ENCODE results near the gene TTN.
"Not testable (repeated sequence)": the region's sequence is repeated elsewhere in the genome, so short reads cannot be mapped to it uniquely, and the experiment has no call there.

Gene TTN

DNA sequence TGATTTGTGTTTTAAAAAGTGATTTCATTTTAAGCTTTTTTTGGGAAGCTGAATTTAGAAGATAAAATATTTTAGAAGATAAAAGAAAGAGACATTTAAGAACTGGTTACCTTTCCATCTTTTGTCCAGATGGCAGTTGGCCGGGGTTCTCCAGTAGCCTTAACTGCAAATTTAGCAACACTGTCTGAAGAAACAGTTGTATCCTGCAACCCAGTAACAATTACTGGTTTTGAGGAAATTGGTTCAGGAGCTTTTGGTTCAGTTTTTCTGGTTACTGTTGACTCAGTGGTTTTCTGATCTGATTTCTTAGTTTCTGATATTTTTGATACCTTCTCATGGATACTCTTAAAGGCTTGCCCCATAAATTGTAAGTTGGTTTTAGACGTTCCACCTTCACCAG, 277.1 kb downstream of the TTN start:
- DNase-seq (ENCODE audit: low read depth) = no peak

DNA sequence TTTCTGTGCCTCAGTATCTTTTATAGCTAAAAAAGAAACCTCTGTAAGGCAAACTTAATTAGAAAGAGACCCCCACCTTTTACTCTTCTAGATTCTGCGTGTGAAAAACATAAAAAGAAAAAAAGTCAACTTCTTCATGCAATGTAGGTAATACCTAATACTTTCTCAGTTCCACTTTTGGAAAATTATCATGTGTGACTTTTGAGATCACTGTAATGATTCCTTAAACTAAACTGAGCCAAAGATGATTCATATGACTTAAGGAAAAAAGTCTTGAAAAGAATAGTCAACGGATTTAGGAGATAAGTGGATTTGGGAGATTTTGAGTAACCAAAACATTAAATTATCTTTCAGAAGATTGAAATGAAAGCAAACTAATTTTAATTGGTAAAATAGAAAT, 278.0 kb downstream of the TTN start:
- no peak for DNase-seq (ENCODE audit: low read depth)

DNA sequence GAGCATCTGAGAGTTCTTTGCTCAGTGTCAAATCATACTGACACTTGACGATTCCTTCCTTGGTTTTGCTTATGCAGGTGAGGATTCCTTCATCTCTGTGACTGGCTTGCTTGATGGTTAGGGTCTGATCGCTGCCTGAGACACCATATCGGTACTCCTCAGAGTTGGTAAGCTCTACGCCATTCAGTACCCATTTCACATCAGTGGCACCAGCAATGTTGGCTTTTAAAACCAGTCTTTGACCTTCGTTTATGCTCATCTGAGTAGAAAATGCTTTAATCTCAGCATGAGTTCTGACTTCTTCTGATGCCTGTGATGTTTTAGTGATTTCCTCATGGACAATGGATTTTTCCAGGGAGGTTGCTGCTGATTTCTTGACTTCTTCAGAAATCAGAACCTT, 278.6 kb downstream of the TTN start:
- no peak for DNase-seq (ENCODE audit: low read depth)

DNA sequence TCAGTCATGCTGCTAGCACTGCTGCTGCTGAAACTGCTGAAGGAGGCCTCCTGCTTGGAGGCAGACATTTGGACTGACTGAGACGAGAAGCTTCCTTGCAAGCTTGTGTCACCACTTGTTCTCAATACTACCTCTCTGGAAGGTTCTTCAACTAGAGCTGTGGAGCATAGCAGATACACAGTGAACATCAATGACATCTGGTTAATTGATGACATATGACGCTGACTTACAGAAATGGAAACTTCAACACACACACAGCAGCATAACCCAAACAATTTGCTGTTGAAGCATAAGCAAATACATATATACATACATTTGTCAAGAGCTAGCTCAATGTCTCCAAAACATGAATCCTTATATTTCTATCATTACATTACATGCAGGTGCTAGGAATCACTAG, 279.6 kb downstream of the TTN start:
- no peak for DNase-seq (ENCODE audit: low read depth)

DNA sequence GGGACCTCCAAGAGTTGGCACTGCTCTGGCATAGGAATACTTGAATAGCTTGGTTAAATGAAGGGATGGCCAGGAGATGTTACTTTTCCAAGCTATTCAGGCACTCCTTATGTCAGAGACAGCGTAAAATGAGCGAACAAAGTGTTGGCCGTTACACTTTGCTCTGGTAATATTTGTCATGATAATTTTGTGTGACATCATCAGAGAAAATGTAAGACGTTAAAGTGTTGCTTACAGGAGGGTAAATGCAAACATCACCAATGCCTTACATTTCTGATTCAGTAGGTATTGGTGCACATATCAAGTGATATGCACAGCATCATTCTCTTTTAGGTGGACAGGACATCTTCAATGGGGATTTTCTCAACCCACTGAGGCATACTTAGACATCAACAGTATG, 281.0 kb downstream of the TTN start:
- no peak for DNase-seq (ENCODE audit: low read depth)

DNA sequence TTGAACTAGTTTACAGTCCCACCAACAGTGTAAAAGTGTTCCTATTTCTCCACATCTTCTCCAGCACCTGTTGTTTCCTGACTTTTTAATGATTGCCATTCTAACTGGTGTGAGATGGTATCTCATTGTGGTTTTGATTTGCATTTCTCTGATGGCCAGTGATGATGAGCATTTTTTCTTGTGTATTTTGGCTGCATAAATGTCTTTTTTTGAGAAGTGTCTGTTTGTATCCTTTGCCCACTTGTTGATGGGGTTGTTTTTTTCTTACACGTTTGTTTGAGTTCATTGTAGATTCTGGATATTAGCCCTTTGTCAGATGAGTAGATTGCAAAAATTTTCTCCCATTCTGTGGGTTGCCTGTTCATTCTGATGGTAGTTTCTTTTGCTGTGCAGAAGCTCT, 281.8 kb downstream of the TTN start:
- DNase-seq (ENCODE audit: low read depth) = not testable (repeated sequence)

DNA sequence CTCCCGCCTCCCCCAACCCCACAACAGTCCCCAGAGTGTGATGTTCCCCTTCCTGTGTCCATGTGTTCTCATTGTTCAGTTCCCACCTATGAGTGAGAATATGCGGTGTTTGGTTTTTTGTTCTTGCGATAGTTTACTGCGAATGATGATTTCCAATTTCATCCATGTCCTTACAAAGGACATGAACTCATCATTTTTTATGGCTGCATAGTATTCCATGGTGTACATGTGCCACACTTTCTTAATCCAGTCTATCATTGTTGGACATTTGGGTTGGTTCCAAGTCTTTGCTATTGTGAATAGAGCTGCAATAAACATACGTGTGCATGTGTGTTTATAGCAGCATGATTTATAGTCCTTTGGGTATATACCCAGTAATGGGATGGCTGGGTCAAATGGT, 282.2 kb downstream of the TTN start:
- not testable (repeated sequence) for DNase-seq (ENCODE audit: low read depth)

DNA sequence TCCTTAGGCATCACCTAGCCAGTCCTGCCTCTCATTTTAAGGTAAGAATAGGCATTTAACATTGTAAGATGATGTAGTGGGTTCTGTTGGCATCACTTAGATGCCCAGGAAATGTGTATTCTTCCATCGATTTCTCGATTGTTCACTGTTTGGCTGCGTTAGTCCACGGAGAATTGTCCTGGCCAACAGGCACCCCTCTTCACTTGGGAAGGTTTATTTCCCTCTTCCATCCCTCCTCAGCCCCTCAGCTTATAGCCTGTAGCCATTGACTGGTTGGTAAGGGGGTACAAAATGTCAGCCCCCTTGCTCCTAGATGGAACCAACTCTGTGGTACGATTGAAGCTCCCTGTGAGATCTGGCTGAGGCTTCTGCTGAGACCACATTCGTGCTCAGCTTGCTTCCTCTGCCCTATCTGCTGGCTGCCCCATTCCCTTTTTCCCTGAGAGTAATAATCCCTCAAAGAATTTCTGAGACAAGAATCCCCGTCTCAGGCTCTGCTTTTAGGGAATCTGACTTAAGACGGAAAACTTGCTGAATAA, 283.6 kb downstream of the TTN start:
- DNase-seq (ENCODE audit: low read depth) = no peak

DNA sequence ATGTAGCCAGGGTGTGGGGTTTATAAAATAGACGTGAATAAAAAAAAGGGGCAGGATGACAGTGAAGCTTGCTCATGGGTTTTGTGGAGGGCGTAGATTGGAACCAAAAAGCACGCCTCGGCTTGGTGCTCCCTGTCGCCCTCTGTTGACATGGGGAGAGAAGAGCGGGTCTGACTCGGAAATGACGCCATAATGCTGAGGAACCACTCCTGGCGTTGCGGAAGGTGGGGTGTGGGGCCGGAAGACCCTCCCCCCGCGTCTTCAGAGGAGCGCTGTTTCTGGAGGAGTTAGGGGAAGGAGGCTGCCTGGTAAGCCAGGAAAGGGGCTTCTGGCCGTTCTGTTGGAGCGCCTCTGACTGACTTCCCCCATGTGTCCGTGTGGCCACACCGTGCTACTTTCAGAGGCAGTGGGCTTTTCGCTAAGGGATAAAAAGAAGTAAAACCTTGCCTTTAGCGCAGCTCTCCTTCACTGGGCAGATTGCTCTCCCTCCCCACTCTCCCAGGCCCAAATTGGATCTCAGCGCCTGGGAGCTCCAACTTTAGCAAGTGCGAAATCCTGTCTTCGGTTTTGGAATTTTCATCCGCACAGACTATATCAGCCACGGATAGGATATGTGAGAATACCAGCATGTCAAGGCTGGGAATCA, 284.1 kb downstream of the TTN start:
- peak; percentile 53 for DNase-seq (ENCODE audit: low read depth)

DNA sequence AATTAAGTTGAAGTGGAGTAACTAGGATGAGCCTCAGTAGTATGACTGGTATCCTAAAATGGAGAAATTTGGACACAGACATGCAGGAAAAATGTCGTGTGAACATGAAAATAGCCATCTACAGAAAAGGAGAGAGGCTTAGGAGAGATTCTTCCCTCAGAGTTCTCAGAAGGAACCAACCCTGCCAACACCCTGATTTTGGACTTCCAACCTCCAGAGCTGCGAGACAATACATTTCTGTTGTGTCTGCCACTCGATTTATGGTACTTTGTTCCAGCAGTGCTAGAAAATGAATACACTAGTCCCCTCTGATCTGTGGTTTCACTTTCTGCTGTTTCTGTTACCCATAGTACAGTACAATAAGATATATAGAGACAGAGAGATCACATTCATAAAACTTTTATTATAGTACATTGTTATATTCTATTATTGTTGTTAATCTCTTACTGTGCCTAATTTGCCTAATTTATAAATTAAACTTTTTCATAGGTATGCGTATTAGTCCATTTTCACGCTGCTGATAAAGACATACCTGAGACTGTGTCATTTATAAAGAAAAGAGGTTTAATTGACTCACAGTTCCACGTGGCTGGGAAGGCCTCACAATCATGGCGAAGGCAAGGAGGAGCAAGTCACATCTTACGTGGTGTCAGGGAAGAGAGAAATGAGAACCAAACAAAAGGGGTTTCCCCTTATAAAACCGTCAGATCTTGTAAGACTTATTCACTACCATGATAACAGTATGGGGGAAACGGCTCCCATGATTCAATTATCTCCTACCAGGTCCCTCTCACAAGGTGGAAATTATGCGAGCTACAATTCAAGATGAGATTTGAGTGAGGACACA, 285.7 kb downstream of the TTN start:
- no peak for DNase-seq (ENCODE audit: low read depth)

DNA sequence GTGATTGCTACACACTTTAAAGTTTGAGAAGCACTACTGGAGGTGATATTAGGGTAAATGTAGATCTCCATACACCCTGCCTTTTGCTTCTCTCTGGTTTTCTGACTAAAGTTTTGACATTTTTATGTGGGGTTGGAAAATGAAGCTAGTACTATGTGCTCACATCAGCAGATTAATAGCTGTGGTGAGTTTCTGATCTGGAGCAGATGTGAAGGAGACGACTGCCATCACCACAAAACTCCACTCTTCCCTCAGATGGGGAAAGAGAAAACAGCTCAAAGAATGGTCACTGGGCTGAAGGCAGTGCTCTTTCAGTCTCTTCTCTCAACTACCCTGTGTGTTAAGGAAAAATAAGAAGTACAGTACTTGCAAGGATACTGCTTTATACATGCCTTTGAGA, 289.7 kb downstream of the TTN start:
- DNase-seq (ENCODE audit: low read depth) = no peak

DNA sequence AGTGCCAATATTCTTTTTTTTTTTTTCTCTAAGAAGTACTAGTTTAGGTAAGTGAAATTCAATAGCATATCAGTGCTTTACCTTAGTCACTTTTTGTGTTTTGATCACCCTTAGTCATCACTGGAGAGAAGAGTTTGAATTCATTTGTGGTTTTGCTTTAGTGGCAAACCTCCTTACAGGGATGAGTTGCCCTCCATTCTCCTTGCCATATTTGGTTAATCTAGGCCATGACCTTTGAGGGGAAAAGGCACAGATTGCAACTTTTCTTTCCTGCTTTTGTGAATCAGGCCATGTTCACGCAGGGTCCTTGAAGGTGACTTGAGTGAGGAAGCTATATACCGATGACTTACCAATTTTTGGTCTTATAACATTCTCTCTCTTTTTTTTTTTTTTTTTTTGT, 292.6 kb downstream of the TTN start:
- DNase-seq (ENCODE audit: low read depth) = no peak

DNA sequence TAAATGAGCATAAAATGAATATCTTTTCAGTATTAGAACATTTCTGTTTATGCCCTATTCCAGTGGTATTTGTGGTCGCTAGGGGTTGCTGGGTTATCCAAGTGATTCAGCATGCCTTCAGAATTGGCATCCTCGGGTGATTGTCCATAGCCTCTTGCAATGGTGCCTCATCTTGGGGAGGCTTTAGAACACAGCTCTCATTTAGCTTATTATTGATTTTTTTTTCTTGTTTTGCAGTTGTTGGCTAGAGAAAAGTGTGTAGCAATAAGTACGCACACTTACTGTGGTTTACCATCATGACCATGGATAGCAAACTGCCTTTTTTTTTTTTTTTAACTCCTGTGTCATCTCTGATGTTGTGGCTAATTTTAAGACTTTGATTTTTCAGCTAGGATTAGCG, 293.3 kb downstream of the TTN start:
- DNase-seq (ENCODE audit: low read depth) = no peak

DNA sequence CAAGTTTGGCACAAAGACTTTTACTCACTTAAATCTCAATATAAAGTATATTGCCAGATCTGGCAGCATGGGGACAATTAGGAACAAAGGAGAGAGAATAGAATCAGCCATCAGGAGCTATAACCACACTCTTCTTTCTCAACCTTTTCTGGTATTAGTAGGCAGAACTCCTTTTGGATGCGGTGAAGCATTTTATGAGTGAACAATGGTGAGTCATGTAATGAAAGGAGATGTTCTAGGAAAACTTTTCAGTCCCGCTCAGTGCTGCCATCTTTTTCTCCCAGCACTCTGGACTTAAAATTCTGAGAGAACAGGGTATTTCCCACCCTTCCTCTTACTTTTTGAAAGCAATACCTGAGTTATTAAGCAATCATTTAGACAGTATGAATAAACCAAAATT, 294.7 kb downstream of the TTN start:
- DNase-seq (ENCODE audit: low read depth) = no peak

DNA sequence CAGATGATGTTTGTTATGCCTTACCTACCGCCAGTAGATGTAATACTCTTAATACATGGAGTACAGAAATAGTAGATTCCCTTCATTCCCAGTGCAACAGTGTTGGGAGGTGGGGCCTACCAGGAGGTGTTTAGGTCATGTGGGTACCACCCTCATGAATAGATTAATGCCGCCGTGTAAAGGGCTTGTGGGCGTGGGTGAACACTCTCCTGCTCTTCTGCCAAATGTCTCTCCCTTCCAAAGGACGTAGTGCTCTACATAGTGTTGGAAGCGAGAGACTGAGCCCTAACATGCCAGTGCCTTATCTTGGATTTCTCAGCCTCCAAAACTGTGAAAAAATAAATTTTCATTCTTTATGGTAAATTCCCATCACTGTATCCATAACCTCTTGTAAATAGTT, 296.8 kb downstream of the TTN start:
- no peak for DNase-seq (ENCODE audit: low read depth)

DNA sequence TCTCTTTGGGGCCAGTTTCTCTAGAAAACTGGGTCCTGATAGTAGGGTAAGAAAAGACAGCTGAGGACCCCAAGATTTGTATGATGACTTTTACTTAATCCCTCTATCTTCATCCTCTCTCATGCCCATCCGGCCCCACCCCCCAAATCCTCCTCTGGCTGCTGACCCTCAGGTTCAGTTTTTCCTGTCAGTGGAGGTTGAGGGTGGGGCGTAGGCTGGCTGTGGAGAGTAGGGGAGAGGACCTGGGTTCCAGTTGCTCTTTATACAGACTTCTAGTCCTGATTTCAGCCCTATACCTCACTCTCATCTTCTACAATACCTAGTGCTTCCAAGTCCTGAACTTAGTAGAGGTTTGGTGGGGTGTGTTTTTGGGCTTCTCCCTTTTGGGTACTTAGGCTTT, 298.6 kb downstream of the TTN start:
- no peak for DNase-seq (ENCODE audit: low read depth)

DNA sequence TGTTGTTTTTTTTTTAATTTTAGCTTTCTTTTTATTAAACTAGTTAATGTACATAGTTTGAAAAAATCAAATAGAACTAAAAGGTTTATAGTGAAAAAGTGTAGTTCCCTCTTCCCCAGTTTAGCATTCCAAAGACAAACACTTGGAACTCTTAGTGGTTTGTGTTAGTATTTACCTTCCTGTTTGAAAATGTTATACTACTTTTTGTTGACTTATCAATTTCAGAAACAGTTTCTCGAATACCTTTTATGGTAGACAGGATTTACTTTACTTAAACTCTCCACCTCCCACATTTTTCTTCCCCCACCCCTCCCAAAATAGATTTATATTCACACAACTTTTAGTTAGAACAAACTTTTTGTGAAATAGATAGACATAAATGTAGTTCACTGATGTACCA, 300.3 kb downstream of the TTN start:
- no peak for DNase-seq (ENCODE audit: low read depth)

DNA sequence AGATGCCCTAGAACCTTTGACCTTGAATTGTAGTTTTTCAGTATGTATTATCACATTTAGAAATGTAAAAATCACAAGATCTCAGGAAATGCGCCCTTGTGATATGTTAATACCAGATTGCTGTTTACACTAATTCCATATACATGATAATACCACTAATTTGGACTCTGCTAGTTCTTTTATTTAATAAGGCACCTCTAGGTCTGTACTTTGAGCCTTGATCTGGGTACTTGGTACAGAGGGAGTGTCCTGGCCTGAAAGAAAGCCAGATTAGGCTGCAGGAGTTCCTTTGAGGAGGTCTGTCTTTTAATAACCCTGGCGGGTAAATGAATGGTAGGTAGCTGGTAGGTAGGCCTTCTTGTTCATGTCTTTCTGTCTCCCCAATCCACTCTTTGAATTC, 300.7 kb downstream of the TTN start:
- no peak for DNase-seq (ENCODE audit: low read depth)

DNA sequence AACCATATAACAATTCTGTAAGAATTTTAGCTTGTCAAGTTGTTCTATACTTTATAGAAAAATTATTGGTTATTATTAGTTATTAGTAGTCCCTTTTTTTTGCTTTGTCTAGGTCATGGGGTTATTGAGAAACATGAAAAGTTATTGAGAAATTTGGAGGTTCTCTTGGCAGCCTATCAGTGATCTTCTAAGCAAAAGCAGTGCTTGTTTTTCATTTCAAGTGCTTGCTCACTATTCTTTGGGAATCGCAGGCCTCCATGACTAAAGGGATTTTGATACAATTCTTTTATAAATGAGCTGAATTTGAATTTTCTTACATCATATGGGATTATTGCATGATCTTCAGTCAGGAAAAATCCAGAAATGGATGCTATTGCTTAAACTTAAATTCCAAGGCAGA, 301.1 kb downstream of the TTN start:
- no peak for DNase-seq (ENCODE audit: low read depth)

DNA sequence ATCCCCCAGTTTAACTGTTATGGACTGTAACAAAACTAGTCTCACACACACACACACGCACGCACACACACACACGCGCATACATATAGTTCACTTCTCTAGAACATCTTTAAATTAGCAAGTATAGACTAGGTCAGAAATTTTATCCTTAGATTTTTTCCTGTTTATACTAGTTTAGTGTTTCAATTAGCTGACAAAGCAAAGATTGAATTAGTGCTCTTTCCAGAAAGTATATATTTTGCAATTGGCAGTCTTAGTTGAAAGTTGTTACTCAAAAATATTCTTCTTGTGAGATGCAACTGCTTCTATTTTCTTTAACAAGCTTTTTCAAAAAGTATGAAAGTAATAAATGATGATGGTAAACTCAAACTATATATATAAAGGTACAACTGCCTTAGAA, 304.5 kb downstream of the TTN start:
- no peak for DNase-seq (ENCODE audit: low read depth)

DNA sequence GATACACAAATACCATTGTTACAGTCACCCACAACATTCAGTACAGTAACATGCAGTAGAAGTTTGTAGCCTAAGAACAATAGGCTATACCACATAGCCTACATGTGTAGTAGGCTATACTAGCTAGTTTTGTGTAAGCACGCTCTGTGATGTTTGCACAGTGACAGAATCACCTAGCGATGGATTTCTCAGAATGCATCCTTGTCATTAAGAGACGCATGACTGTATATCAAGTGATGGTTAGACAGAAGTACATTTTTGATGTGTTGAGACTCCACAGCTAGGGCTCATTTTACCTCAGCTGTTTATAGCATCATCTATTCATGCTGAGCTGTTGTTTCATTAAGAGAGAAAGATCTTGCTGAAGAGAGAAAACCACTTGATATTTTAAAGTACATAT, 307.6 kb downstream of the TTN start:
- no peak for DNase-seq (ENCODE audit: low read depth)

DNA sequence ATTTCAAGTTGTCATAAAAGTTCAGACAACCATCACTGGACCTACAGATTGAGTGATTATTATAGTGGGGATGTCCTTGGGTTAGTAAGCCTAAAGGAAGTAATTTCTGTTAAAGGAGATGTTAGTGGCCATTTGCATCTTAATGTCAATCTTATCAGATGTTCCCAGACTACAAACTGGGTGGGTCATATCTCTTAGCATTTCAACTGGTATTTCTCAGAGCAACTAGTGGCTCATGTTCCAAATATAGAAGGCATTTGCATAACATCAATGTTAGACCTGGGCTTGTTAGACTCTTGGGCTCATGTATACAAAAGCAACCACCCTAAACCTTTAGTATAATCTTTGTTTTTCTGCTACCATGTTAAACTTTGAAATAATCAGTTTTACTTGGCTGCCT, 309.1 kb downstream of the TTN start:
- DNase-seq (ENCODE audit: low read depth) = no peak

DNA sequence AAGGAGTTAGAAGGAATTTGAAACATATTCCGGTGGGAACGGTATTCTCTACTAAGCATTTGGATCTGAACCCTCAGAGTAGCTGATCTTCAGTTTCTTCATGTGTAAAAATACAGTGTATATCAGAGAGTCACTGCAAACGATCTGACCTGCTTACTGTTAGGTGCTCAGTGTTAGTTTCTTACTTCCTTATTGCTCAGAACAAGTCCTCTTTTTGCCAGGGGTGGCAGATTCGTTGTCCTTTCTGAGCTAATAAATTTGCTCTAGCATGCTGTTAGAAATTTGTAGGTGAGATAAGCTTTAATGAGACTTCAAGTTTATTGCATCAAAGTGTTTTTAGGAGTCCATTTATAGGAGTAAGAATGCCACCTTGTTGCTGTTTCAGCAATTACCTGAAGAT, 311.2 kb downstream of the TTN start:
- DNase-seq (ENCODE audit: low read depth) = no peak

DNA sequence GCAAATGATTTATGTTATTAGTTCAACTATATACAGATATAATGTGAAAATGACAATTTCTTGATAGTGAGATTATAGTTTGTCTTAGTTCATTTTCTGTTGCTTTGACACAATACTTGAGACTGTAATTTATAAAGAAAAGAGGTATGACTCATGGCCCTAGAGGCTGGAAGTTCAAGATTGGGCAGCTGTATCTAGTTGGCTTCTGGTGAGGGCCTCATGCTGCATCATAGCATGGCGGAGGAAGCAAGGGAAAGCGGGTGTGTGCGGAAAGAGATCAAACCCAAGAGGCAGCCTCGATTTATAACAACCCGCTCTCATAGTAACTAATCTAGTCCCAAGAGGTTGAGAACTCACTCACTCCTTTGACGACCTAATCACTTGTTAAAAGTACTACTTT, 315.6 kb downstream of the TTN start:
- DNase-seq (ENCODE audit: low read depth) = no peak

All from stimulated activated CD8-positive, alpha-beta memory T cell treated with anti-CD3 and anti-CD28 coated beads, Interleukin-7, amount 100 ng/mL, for 24 hours (primary cell).